Psoas muscle (tissue), 8 donors: ENCODE data around the gene AHNAK2. TPM values are rescaled to one million over a fixed set of nuclear protein-coding genes. Genes with fewer than 3 reads are reported as not detected.

Experiments
- ATAC-seq, 4 donors: fragments of 200-7000 bp; cut with Tn5 transposase; one replicate each; pipeline ENCODE4 v1.9.1; 2020; ENCODE audit warnings: moderate library complexity in 3 of 4, mild to moderate bottlenecking in 2 of 4
- DNase-seq, 2 donors: peaks; one replicate each; pipeline ENCODE4 v3.0.0-alpha.2; 2020
- H3K27ac ChIP-seq: fragments of 200-600 bp; one replicate; pipeline ENCODE4 v1.8.0; 2022
- H3K27me3 ChIP-seq, 3 donors: fragments of 200-600 bp in 1 of 3; one replicate each; pipeline versions ENCODE4 v1.6.1 to v1.8.0; 2013 to 2022; ENCODE audit warnings: low read length in 2 of 3, mild to moderate bottlenecking in 2 of 3, moderate library complexity in 1 of 3; ENCODE audit not compliant: insufficient read depth in 3 of 3
- H3K36me3 ChIP-seq, 2 donors: fragments of 200-600 bp in 1 of 2; one replicate each; pipeline versions ENCODE4 v1.6.1 to v1.8.0; 2013 to 2022; ENCODE audit warnings: low read depth in 1 of 2, mild to moderate bottlenecking in 1 of 2, moderate library complexity in 1 of 2; ENCODE audit not compliant: insufficient read depth in 1 of 2
- H3K4me1 ChIP-seq: fragments of 200-600 bp; one replicate; pipeline ENCODE4 v1.8.0; 2022
- H3K4me3 ChIP-seq: fragments of 200-600 bp; one replicate; pipeline ENCODE4 v1.8.0; 2022; ENCODE audit warnings: mild to moderate bottlenecking
- H3K9me3 ChIP-seq: fragments of 200-600 bp; one replicate; pipeline ENCODE4 v1.8.0; 2022
- CTCF ChIP-seq: fragments of 200-600 bp; IDR thresholded peaks from one replicate; pipeline ENCODE4 v1.8.0; 2022; ENCODE audit warnings: antibody characterized with exemption
- WGBS, 3 donors: extraction: QIAGEN DNeasy Blood & Tissue Kit; methylation state at CpG; one replicate each; pipeline versions ENCODE4 v1.1.6 to v1.1.7; 2013; 5-methylcytosine and 5-hydroxymethylcytosine counted together
- intact Hi-C, 2 donors: fragments of 100-400 bp; cut with DNase I; formaldehyde crosslinking; loops; one replicate each; pipeline versions ENCODE4 v1.11.0 to v1.14.2; 2022
- polyA plus RNA-seq, 3 donors: library from polyadenylated mRNA; stranded (reverse); fragments of 200-250 nt; gene quantifications; one replicate each; pipeline ENCODE4 v1.2.3, GENCODE V29; 2013
- total RNA-seq, 4 donors: library from RNA; stranded (reverse); fragmentation: NEBNext Ultra II Directional in 2 of 4; extraction: Animal tissue kit (Norgen Biotek cat#: 25700) in 2 of 4; gene quantifications; one replicate each; pipeline versions ENCODE4 v1.2.1 to v1.2.4, GENCODE V29; 2021 to 2023
- donor health status: healthy with polysubstance abuse.
- donor health status: DM: no; HTN: no; CAD: no; lungs with moderate emphysema.
- donor health status: Bipolar disorder and iron deficiency.
- donor health status: healthy.
- donor health status: DM: yes; HTN: yes; CAD: no.
- donor health status: DM: no; HTN: no; CAD: no.
- donor health status: DM: no; HTN: no; CAD: no.
- donor health status: DM: yes; HTN: yes; CAD: no.

AHNAK2 gene
- total and polyA plus RNA-seq, 7 donors = 0.69 to 4.7 (median 2.0) TPM

GRCh38 chr14:104927432-104927816 lies 50.8 kb downstream of the AHNAK2 start:
- ATAC-seq (no peak), DNase-seq (no peak)
- TF ChIP-seq CTCF = no peak

GRCh38 chr14:104926619-104927431 lies 51.3 kb downstream of the AHNAK2 start:
- 50 to 57% (median 52%) methylated on average over 20 to 21 of the region's 21 CpGs for WGBS, 3 donors
- H3K9me3 ChIP-seq = no peaks in the 10 kb centered on the region
- no peaks in the 10 kb centered on the region for H3K36me3 ChIP-seq
- ATAC-seq = no peak
- H3K27me3 ChIP-seq = peaks cover 0 to 20% (median 6%) of the 10 kb centered on the region in 3 donors
- no peaks in the 10 kb centered on the region for H3K4me1 ChIP-seq
- no peak overlapping the region for H3K4me3 ChIP-seq
- H3K27ac ChIP-seq = no peak overlapping the region
- TF ChIP-seq CTCF = no peak
- intact Hi-C loops = no loop called here
- no peak for DNase-seq

More at GRCh38 chr14:104927432-104927816, 50.8 kb downstream of the AHNAK2 start:
- WGBS, 3 donors = 68 to 81% (median 76%) methylated on average over 9 to 10 of the region's 10 CpGs
- no peak overlapping the region for H3K4me3 ChIP-seq
- intact Hi-C loops = no loop called here
- H3K9me3 ChIP-seq = no peaks in the 10 kb centered on the region
- H3K4me1 ChIP-seq = no peaks in the 10 kb centered on the region
- H3K36me3 ChIP-seq = no peaks in the 10 kb centered on the region
- no peak overlapping the region for H3K27ac ChIP-seq
- H3K27me3 ChIP-seq = peaks cover 0 to 26% (median 10%) of the 10 kb centered on the region in 3 donors

- Histone ChIP-seq H3K4me1 (no peaks in the 10 kb centered on the region), H3K4me3 (no peak overlapping the region), H3K36me3 (no peaks in the 10 kb centered on the region), H3K27me3 (peaks cover 0 to 18% (median 6%) of the 10 kb centered on the region in 3 donors), H3K9me3 (no peaks in the 10 kb centered on the region), H3K27ac (no peak overlapping the region)
- intact Hi-C loops = no loop called here
- DNase-seq = no peak
- WGBS, 3 donors = 79 to 84% (median 82%) methylated on average over 15 of the region's 15 CpGs
- no peak for ATAC-seq
- TF ChIP-seq CTCF = no peak
Measured at GRCh38 chr14:104925855-104926609, 52.1 kb downstream of the AHNAK2 start.

GRCh38 chr14:104925214-104925854 lies 52.8 kb downstream of the AHNAK2 start:
- no peak for ATAC-seq
- WGBS, 3 donors = 60 to 68% (median 64%) methylated on average over 9 to 10 of the region's 10 CpGs
- H3K4me3 ChIP-seq = no peak overlapping the region

More at GRCh38 chr14:104925214-104925854, 52.8 kb downstream of the AHNAK2 start:
- Histone ChIP-seq H3K36me3 (no peaks in the 10 kb centered on the region), H3K27ac (no peak overlapping the region), H3K4me1 (no peaks in the 10 kb centered on the region), H3K27me3 (peaks cover 0 to 11% (median 6%) of the 10 kb centered on the region in 3 donors), H3K9me3 (no peaks in the 10 kb centered on the region)
- TF ChIP-seq CTCF = no peak
- DNase-seq = no peak
- intact Hi-C loops = no loop called here
